Astrocyte (in vitro differentiated cells and primary cell): Measurements from ENCODE around the gene PSMD1. TPM values are rescaled to one million over a fixed set of nuclear protein-coding genes. Genes with fewer than 3 reads are reported as not detected.
"Not testable (repeated sequence)": the region's sequence is repeated elsewhere in the genome, so short reads cannot be mapped to it uniquely, and the experiment has no call there.

ENCODE experiments used
- DNase-seq: peaks from one replicate; pipeline ENCODE4 v3.0.0-alpha.2; 2010; ENCODE audit warnings: low read depth
- FAIRE-seq: peaks from 2 replicates; lab custom pipeline; 2011; peaks lifted over from hg19 to GRCh38; lab: Jason Lieb, UNC
- H2AFZ ChIP-seq: 2 replicates; pipeline ENCODE4 v1.6.0; 2012; ENCODE audit warnings: low read depth, low read length, inconsistent platforms
- H3K27ac ChIP-seq: 2 replicates; pipeline ENCODE4 v1.5.1; 2011; ENCODE audit warnings: low read depth, low read length, inconsistent platforms
- H3K27me3 ChIP-seq: 2 replicates; pipeline ENCODE4 v1.6.0; 2011; ENCODE audit warnings: low read length, inconsistent platforms; ENCODE audit not compliant: insufficient read depth
- H3K36me3 ChIP-seq: 2 replicates; pipeline ENCODE4 v1.5.1; 2011; ENCODE audit warnings: low read length, inconsistent platforms; ENCODE audit not compliant: insufficient read depth
- H3K4me1 ChIP-seq: 2 replicates; pipeline ENCODE4 v1.5.1; 2011; ENCODE audit warnings: low read length, inconsistent platforms; ENCODE audit not compliant: insufficient read depth
- H3K4me2 ChIP-seq: 2 replicates; pipeline ENCODE4 v1.6.0; 2012; ENCODE audit warnings: low read length, inconsistent platforms
- H3K4me3 ChIP-seq: 2 replicates; pipeline ENCODE4 v1.5.1; 2011; ENCODE audit warnings: low read depth, mild to moderate bottlenecking, low read length, inconsistent platforms; ENCODE audit not compliant: insufficient read depth
- H3K79me2 ChIP-seq: 2 replicates; pipeline ENCODE4 v1.6.0; 2012; ENCODE audit warnings: mild to moderate bottlenecking, low read length, inconsistent platforms; ENCODE audit not compliant: insufficient read depth
- H3K9ac ChIP-seq: 2 replicates; pipeline ENCODE4 v1.6.0; 2012; ENCODE audit warnings: mild to moderate bottlenecking, low read length, inconsistent platforms
- H3K9me3 ChIP-seq: 2 replicates; pipeline ENCODE4 v1.5.1; 2012; ENCODE audit warnings: low read depth, mild to moderate bottlenecking, low read length, inconsistent platforms; ENCODE audit not compliant: insufficient read depth
- H4K20me1 ChIP-seq: 2 replicates; pipeline ENCODE4 v1.6.0; 2012; ENCODE audit warnings: low read length, inconsistent platforms; ENCODE audit not compliant: insufficient read depth
- H3K27ac Mint-ChIP-seq: one replicate; pipeline ENCODE4 v1.8.0; 2021; ENCODE audit warnings: mild to moderate bottlenecking, mixed read lengths; ENCODE audit not compliant: unreplicated experiment
- H3K27me3 Mint-ChIP-seq: one replicate; pipeline ENCODE4 v1.8.0; 2021; ENCODE audit warnings: low read depth, mixed read lengths; ENCODE audit not compliant: unreplicated experiment
- H3K36me3 Mint-ChIP-seq: one replicate; pipeline ENCODE4 v1.8.0; 2021; ENCODE audit warnings: low read depth, mixed read lengths; ENCODE audit not compliant: unreplicated experiment
- H3K4me1 Mint-ChIP-seq: one replicate; pipeline ENCODE4 v1.8.0; 2021; ENCODE audit warnings: low read depth, mixed read lengths; ENCODE audit not compliant: unreplicated experiment
- H3K4me3 Mint-ChIP-seq: one replicate; pipeline ENCODE4 v1.8.0; 2021; ENCODE audit warnings: mild to moderate bottlenecking, moderate library complexity, mixed read lengths; ENCODE audit not compliant: unreplicated experiment
- H3K9me3 Mint-ChIP-seq: one replicate; pipeline ENCODE4 v1.8.0; 2021; ENCODE audit warnings: mild to moderate bottlenecking, mixed read lengths; ENCODE audit not compliant: unreplicated experiment
- EZH2 ChIP-seq: IDR thresholded peaks from 2 replicates; pipeline ENCODE4 v1.6.1; 2012; ENCODE audit warnings: mild to moderate bottlenecking, low read length, inconsistent platforms; ENCODE audit not compliant: insufficient read depth
- total RNA-seq: library from RNA; stranded (reverse); gene quantifications from 2 replicates; pipeline ENCODE4 v1.2.1, GENCODE V29; 2021
- TF ChIP-seq, protein P1 (sequence below): IDR thresholded peaks from 2 replicates; pipeline ENCODE4 v1.5.1; 2011; ENCODE audit warnings: low read depth, mild to moderate bottlenecking, inconsistent platforms, low read length, moderate library complexity; ENCODE audit not compliant: insufficient read depth

The PSMD1 gene
- total RNA-seq, 1 donor from 2014 or later, result 151 TPM

DNA sequence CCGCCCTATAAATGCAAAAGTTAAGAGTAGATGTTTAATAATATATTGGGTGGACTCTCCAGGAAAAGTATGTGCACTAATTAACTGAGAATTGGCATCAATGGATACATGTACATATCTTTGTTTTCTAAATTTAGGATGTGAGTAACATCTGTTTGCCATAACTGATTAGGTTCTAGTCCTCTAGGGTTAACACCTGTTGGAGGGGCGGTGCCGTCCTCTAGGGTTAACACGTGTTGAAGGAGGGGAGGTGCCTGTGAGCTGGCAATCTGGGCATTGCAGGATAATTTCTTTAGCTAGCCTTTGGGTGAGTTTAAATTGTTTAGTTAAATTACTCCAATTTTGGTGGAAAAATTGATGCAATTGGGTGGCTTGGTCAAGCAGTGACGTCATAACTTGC lies 37.3 kb downstream of the PSMD1 start:
- no peaks in the 10 kb centered on the region for H3K9me3 ChIP-seq
- no peaks in the 10 kb centered on the region for H3K4me1 Mint-ChIP-seq
- H3K9me3 Mint-ChIP-seq, result no peaks in the 10 kb centered on the region
- H3K27ac Mint-ChIP-seq, result no peak overlapping the region
- no peak overlapping the region for H3K9ac ChIP-seq
- H3K79me2 ChIP-seq, result peaks cover 21% of the 10 kb centered on the region
- H3K27me3 ChIP-seq, result no peaks in the 10 kb centered on the region
- no peak for TF ChIP-seq EZH2
- TF ChIP-seq, protein P1, sequence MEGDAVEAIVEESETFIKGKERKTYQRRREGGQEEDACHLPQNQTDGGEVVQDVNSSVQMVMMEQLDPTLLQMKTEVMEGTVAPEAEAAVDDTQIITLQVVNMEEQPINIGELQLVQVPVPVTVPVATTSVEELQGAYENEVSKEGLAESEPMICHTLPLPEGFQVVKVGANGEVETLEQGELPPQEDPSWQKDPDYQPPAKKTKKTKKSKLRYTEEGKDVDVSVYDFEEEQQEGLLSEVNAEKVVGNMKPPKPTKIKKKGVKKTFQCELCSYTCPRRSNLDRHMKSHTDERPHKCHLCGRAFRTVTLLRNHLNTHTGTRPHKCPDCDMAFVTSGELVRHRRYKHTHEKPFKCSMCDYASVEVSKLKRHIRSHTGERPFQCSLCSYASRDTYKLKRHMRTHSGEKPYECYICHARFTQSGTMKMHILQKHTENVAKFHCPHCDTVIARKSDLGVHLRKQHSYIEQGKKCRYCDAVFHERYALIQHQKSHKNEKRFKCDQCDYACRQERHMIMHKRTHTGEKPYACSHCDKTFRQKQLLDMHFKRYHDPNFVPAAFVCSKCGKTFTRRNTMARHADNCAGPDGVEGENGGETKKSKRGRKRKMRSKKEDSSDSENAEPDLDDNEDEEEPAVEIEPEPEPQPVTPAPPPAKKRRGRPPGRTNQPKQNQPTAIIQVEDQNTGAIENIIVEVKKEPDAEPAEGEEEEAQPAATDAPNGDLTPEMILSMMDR, result no peak
- no peak overlapping the region for H3K4me3 ChIP-seq
- no peak overlapping the region for H3K27ac ChIP-seq
- no peaks in the 10 kb centered on the region for H3K27me3 Mint-ChIP-seq
- FAIRE-seq (no peak), DNase-seq (no peak)
- H3K4me1 ChIP-seq, result no peaks in the 10 kb centered on the region
- H3K36me3 ChIP-seq, result peaks cover 19% of the 10 kb centered on the region
- no peak overlapping the region for H3K4me3 Mint-ChIP-seq
- no peak overlapping the region for H3K4me2 ChIP-seq
- no peak overlapping the region for H2AFZ ChIP-seq
- peaks cover 32% of the 10 kb centered on the region for H4K20me1 ChIP-seq
- H3K36me3 Mint-ChIP-seq, result peaks cover 44% of the 10 kb centered on the region

DNA sequence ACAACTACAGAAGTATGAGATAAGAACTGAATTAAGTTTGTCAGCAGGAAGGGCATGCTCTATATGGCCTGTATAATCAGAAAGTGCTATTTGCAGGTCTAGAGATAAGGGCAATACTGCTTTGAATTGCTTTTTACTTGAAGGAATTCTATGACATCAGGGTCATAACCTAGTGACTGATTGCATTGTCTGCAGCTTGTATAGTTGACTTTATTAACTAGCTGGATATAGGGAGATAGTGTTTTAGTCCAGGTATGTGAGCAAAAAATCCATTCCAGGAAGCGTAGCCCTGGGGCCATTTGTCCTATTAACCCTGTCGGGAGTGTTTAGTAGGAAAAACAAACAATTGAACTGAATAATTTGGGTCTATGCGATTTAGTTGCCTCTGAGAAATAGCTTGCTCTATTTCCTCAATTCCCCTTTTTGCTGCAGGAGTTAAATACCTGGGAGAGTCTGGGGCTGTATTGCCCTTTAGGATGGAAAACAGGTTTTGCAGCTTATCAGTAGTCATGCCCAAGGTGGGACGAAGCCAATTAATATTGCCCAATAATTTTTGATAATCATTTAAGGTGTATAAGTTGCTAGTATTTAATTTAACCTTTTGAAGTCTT lies 38.2 kb downstream of the PSMD1 start:
- H3K9me3 ChIP-seq, result peaks cover 3% of the 10 kb centered on the region
- no peak overlapping the region for H3K4me2 ChIP-seq
- TF ChIP-seq, protein P1, result no peak
- no peak for TF ChIP-seq EZH2
- DNase-seq, result no peak
- H3K4me3 ChIP-seq, result no peak overlapping the region
- peaks cover 32% of the 10 kb centered on the region for H4K20me1 ChIP-seq
- H2AFZ ChIP-seq, result no peak overlapping the region
- Mint-ChIP-seq H3K27ac (no peak overlapping the region), H3K36me3 (peaks cover 48% of the 10 kb centered on the region), H3K9me3 (peaks cover 3% of the 10 kb centered on the region), H3K27me3 (no peaks in the 10 kb centered on the region), H3K4me1 (no peaks in the 10 kb centered on the region), H3K4me3 (no peak overlapping the region)
- H3K4me1 ChIP-seq, result no peaks in the 10 kb centered on the region
- H3K36me3 ChIP-seq, result peaks cover 24% of the 10 kb centered on the region
- H3K9ac ChIP-seq, result no peak overlapping the region
- FAIRE-seq, result no peak
- H3K27me3 ChIP-seq, result no peaks in the 10 kb centered on the region
- no peak overlapping the region for H3K27ac ChIP-seq
- peaks cover 21% of the 10 kb centered on the region for H3K79me2 ChIP-seq

DNA sequence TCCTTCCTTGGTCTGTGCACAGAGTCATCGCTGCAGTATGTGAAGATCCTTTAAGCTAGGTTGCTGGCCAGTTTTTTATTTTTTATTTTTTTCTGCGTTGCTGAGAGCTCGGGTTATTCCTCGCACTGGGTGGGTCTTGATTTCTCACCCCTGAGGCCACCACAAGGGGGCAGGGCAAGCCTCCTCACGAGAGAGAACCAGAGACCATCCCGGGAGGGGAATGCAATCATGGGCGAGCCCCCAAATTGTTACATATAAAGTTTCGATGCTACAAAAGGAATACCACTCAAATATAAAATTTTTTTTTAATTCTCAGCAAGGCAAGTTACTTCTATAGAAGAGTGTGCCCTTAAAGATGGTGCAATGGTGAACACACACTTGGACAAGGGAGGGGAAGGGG lies 43.3 kb downstream of the PSMD1 start:
- Mint-ChIP-seq H3K4me3 (no peak overlapping the region), H3K36me3 (peaks cover 48% of the 10 kb centered on the region), H3K4me1 (peaks cover 13% of the 10 kb centered on the region), H3K27ac (no peak overlapping the region), H3K27me3 (no peaks in the 10 kb centered on the region), H3K9me3 (peaks cover 5% of the 10 kb centered on the region)
- Histone ChIP-seq H4K20me1 (peaks cover 18% of the 10 kb centered on the region), H3K9ac (no peak overlapping the region), H2AFZ (no peak overlapping the region), H3K4me1 (no peaks in the 10 kb centered on the region), H3K27ac (no peak overlapping the region), H3K4me3 (no peak overlapping the region), H3K4me2 (no peak overlapping the region), H3K36me3 (peaks cover 16% of the 10 kb centered on the region), H3K79me2 (peaks cover 15% of the 10 kb centered on the region), H3K9me3 (peaks cover 7% of the 10 kb centered on the region), H3K27me3 (no peaks in the 10 kb centered on the region)
- DNase-seq (no peak), FAIRE-seq (no peak)
- TF ChIP-seq, protein P1, result no peak
- no peak for TF ChIP-seq EZH2

DNA sequence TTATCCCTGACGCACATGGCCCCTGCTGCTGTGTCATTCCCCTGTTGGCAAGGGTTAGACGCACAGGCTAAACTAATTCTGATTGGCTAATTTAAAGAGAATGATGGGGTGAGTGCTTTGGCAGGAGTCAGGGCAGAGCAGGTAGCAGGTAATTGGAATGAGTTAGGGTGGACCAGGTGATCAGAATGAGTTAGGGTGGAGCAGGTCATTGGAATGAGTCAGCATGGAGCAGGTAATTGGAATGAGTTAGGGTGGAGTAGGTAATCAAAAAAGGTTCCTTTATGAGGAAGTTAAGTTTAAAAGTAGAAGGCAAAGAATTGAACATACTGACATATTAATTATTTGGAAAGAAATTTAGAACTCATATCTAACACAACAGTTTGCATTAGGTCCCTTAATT lies 43.7 kb downstream of the PSMD1 start:
- not testable (repeated sequence) for H3K9me3 ChIP-seq, FAIRE-seq, DNase-seq, H3K9me3 Mint-ChIP-seq, H3K27me3 Mint-ChIP-seq, H3K4me2 ChIP-seq, H3K9ac ChIP-seq, H3K4me1 ChIP-seq, H3K4me3 ChIP-seq, H3K27ac Mint-ChIP-seq, H3K27me3 ChIP-seq, H3K27ac ChIP-seq, H2AFZ ChIP-seq, H3K4me3 Mint-ChIP-seq
- Histone ChIP-seq H3K79me2 (peaks cover 15% of the 10 kb centered on the region), H4K20me1 (peaks cover 16% of the 10 kb centered on the region), H3K36me3 (peaks cover 16% of the 10 kb centered on the region)
- peaks cover 46% of the 10 kb centered on the region for H3K36me3 Mint-ChIP-seq
- H3K4me1 Mint-ChIP-seq, result peaks cover 13% of the 10 kb centered on the region
